ENCODE data around the gene IFRD2.
"Not testable (repeated sequence)": the region's sequence is repeated elsewhere in the genome, so short reads cannot be mapped to it uniquely, and the experiment has no call there.

The IFRD2 gene

GRCh38 chr3:50244813-50245212 lies 47.4 kb downstream of the IFRD2 start:
- DNase-seq = not testable (repeated sequence)

GRCh38 chr3:50243543-50243895 lies 48.7 kb downstream of the IFRD2 start:
- DNase-seq = no peak

GRCh38 chr3:50242851-50243542 lies 49.2 kb downstream of the IFRD2 start:
- DNase-seq = no peak

GRCh38 chr3:50242381-50242770 lies 49.9 kb downstream of the IFRD2 start:
- no peak for DNase-seq

GRCh38 chr3:50241713-50242380 lies 50.4 kb downstream of the IFRD2 start:
- DNase-seq = no peak

GRCh38 chr3:50241163-50241562 lies 51.1 kb downstream of the IFRD2 start:
- DNase-seq = no peak

- DNase-seq = no peak
Observed at GRCh38 chr3:50239649-50240048, 52.6 kb downstream of the IFRD2 start.

- no peak for DNase-seq
Observed at GRCh38 chr3:50238549-50239026, 53.6 kb downstream of the IFRD2 start.

GRCh38 chr3:50237754-50238548 lies 54.3 kb downstream of the IFRD2 start:
- peak; percentile 86 for DNase-seq

Measured in fibroblast of skin of right biceps (primary cell).